Dedifferentiated amniotic fluid mesenchymal stem cell (primary cell): ENCODE measurements around the gene CNOT6.

Source experiments
- DNase-seq: peaks from one replicate; pipeline ENCODE4 v3.0.0-alpha.2; 2016; ENCODE audit errors: extremely low spot score

Gene CNOT6

GRCh38 chr5:180568914-180569313, 74.7 kb downstream of the CNOT6 start:
- DNase-seq: no peak

GRCh38 chr5:180575571-180575970, 81.4 kb downstream of the CNOT6 start:
- DNase-seq: no peak

GRCh38 chr5:180580681-180581080, 86.5 kb downstream of the CNOT6 start:
- DNase-seq: no peak

- no peak for DNase-seq
Observed at GRCh38 chr5:180583738-180584137, 89.6 kb downstream of the CNOT6 start.

- no peak for DNase-seq
Observed at GRCh38 chr5:180586204-180586603, 92.0 kb downstream of the CNOT6 start.

GRCh38 chr5:180586870-180587269, 92.7 kb downstream of the CNOT6 start:
- DNase-seq: no peak

- no peak for DNase-seq
Observed at GRCh38 chr5:180589771-180590542, 95.8 kb downstream of the CNOT6 start.

- no peak for DNase-seq
Observed at GRCh38 chr5:180590543-180591310, 96.5 kb downstream of the CNOT6 start.

DNA sequence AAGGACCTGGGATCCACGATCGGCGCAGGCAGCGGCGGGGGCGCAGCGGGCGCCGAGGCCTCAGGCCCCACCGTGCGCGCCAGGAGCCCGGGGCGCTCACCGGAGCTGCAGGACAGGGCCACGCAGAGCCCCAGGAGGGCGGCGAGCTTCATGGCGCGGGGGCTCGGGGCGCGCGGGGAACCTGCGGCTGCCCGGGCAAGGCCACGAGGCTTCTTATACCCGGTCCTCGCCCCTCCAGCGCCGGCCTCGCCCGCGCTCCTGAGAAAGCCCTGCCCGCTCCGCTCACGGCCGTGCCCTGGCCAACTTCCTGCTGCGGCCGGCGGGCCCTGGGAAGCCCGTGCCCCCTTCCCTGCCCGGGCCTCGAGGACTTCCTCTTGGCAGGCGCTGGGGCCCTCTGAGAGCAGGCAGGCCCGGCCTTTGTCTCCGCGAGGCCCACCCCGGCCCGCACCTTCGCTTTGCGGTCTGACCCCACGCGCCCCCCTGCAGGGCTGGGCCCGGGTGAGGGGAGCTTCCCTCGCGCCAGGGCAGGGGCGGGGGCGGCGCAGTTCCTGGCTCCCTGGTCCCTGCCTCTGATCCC, 97.2 kb downstream of the CNOT6 start, which contains the start of gene SCGB3A1:
TSS of gene SCGB3A1 (minus strand) at position 189 of the 577 bp plus-strand sequence. CDS start at position 152, 37 bp downstream.
- no peak for DNase-seq

- no peak for DNase-seq
Observed at GRCh38 chr5:180592176-180592575, 98.0 kb downstream of the CNOT6 start.

GRCh38 chr5:180593446-180594206, 99.4 kb downstream of the CNOT6 start:
- no peak for DNase-seq

- no peak for DNase-seq
Observed at GRCh38 chr5:180594311-180595045, 100.3 kb downstream of the CNOT6 start.

GRCh38 chr5:180595046-180595379, 100.8 kb downstream of the CNOT6 start:
- no peak for DNase-seq

GRCh38 chr5:180595381-180596114, 101.4 kb downstream of the CNOT6 start:
- DNase-seq: no peak

- no peak for DNase-seq
Observed at GRCh38 chr5:180596115-180596667, 102.0 kb downstream of the CNOT6 start.

- no peak for DNase-seq
Observed at GRCh38 chr5:180596668-180597231, 102.6 kb downstream of the CNOT6 start.

DNA sequence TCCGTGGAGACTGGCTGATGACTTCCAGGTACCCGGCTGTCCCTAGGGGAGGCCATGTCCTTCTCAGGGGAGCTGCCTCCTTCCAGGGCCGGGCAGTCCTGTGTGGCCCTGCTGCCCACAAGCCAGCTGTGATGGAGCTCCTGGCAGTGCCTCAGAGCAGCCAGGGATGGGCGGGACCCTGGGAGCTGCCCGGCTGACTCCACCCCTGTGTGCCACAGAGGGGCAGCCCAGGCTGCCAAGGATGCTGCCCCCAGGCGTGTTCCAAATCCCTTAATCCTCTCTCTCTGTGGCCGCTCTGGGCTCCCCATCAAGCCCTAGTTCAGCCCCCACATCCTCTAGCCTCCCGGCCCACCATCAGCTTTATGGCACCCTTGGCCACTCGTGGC, 104.1 kb downstream of the CNOT6 start:
- DNase-seq: no peak

DNA sequence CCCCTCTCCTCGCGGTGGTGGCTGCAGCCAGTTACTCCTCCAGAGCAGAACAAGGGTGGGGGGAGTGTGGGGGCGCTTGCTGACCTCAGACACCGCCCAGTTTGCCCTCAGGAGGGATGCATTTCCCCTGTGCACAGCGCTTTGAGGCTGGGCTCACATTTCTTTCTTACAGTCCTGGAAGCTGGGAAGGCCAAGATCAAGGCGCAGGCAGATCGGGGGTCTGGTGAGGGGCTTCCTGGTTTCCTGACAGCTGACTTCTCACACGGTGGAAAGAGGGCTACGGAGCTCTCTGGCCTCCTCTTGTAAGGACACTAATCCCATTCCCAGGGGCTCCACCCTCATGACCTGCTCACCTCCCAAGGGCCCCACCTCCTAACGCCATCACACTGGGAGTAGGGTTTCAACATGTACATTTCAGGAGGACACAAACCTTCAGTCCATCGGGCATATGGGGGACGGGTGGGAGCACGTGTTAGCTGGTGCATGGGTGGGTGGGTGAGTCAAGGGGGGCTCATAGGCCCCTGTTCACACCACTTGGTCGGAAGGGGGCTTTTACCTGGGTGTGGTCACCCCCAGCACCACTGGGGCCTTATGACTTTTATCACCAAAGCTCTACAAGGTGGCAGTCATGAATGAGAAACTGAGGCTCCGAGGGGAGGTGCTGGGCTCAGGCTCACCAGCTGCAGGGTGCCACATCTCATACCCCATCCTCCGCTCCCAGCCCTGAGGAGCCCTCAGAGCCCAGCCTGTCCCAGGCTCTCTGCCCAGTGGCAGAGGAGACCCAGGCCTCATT, 104.8 kb downstream of the CNOT6 start:
- DNase-seq: no peak

GRCh38 chr5:180599590-180599914, 105.4 kb downstream of the CNOT6 start:
- no peak for DNase-seq
